Measurements from ENCODE around the gene RARRES2.

RARRES2 gene

GRCh38 chr7:150340024-150340749 is 1.2 kb downstream of the RARRES2 start:
- DNase-seq (ENCODE audit: insufficient read length, low spot score) (no peak), FAIRE-seq (no peak)

DNA sequence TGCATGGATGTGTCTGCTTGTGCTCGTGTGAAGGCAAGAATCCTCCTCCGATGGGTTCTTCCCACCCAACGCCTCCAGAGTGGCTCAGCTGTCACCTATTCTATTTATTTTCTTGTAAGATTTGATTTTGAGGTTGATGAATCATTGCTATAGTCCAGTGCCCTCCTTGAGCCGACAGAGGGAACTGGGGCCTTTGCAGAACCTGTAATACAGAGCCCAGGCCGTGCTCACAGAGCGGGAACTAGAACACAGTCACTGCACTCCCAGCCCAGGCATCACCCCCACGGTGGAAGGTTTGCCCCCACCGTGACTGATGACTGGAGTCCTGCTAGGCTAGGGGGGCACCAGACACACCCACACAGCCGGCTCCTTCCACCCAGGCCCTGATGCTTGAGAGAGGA is 2.0 kb downstream of the RARRES2 start:
- no peak for FAIRE-seq
- DNase-seq (ENCODE audit: insufficient read length, low spot score) = no peak

- no peak for FAIRE-seq
- no peak for DNase-seq (ENCODE audit: insufficient read length, low spot score)
Observed at GRCh38 chr7:150338166-150338829, 3.1 kb downstream of the RARRES2 start.

DNA sequence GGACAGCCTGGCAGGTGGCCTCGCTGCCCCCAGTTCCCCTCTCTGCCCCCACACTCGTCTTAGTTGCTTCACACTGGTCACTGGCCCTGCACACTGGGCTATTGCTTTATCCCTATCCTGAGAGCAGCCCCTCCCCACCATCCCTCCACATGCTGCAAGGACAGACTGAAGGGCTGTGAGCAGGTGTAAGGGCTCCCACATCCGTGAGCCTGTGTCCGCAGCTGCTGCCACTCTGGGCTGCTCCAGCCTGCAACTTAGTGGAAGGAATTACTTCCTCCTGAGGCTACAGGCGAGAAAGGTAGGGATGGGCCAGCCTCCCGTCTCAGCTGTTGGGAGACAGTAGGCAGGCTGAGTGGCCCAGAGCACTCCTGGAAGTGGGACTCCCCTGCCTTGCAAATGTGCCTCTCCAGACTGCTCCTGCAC is 3.8 kb downstream of the RARRES2 start:
- DNase-seq (ENCODE audit: insufficient read length, low spot score) (no peak), FAIRE-seq (no peak)

DNA sequence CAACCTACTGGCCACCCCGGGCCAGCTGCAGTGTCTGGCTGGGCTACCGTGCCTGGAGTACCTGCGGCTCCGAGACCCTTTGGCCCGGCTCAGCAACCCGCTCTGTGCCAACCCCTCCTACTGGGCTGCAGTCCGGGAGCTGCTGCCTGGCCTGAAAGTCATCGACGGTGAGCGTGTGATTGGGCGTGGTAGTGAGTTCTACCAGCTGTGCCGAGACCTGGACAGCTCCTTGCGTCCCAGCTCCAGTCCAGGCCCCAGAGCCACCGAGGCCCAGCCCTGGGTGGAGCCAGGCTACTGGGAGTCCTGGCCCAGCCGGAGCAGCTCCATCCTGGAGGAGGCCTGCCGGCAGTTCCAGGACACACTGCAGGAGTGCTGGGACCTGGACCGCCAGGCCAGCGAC is 4.2 kb downstream of the RARRES2 start:
- DNase-seq (ENCODE audit: insufficient read length, low spot score) (no peak), FAIRE-seq (no peak)

GRCh38 chr7:150336746-150337145 is 4.7 kb downstream of the RARRES2 start:
- FAIRE-seq (no peak), DNase-seq (ENCODE audit: insufficient read length, low spot score) (no peak)

- no peak for DNase-seq (ENCODE audit: insufficient read length, low spot score)
- no peak for FAIRE-seq
Observed at GRCh38 chr7:150335774-150336112, 5.7 kb downstream of the RARRES2 start.

DNA sequence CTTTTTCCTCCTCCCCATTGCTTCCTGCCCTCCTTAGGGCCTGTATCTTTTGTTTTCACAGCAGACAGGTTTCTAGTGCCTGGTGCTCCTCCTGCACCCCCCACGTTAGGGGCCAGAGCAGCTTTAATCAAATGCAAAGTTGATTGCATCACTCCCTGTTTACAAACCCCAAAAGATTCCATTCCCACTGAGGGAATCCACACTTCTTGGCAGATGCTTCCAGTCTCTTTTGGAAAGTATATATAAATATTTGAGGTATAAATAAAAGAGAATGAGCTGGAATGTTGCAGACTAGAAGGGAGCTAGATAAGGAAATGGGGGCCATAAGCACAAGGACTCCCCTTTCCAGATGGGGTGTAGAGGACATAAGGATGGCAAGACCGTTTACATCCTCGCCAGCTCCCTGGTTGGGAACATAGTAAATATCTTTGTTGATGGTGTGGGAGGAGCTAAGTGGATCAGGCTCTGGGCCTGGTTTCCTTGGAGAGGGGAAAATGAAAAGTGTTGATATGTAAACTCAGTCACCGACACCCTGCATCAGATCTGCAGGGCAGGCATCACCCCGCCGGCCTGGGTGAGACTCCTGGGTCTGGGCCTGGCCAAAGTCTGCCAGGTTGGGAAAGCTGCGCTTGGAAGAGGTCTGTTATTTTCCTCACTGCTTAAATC is 6.2 kb downstream of the RARRES2 start:
- DNase-seq (ENCODE audit: insufficient read length, low spot score) = no peak
- no peak for FAIRE-seq

DNA sequence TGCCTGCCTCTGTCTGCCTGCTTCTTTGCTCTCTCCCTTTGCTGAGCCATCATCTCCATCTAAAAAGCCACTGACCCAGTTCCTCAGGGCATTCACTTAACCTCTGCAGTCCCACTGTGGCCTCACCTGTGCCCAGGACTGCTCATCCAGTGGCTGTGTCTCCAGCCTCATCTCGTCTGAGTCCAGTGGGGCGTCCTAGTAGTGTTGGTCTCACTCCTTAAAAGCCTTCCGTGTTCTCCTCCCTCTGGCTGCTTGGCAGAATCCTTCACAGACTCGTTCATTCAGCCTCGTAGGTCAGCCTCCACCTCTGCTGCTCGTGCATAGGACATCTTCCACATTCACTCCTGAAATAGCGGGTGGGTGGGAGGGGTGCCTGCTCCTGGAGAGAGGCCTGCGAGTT is 7.3 kb downstream of the RARRES2 start:
- DNase-seq (ENCODE audit: insufficient read length, low spot score) (no peak), FAIRE-seq (no peak)

GRCh38 chr7:150333659-150334058 is 7.8 kb downstream of the RARRES2 start:
- no peak for FAIRE-seq

DNA sequence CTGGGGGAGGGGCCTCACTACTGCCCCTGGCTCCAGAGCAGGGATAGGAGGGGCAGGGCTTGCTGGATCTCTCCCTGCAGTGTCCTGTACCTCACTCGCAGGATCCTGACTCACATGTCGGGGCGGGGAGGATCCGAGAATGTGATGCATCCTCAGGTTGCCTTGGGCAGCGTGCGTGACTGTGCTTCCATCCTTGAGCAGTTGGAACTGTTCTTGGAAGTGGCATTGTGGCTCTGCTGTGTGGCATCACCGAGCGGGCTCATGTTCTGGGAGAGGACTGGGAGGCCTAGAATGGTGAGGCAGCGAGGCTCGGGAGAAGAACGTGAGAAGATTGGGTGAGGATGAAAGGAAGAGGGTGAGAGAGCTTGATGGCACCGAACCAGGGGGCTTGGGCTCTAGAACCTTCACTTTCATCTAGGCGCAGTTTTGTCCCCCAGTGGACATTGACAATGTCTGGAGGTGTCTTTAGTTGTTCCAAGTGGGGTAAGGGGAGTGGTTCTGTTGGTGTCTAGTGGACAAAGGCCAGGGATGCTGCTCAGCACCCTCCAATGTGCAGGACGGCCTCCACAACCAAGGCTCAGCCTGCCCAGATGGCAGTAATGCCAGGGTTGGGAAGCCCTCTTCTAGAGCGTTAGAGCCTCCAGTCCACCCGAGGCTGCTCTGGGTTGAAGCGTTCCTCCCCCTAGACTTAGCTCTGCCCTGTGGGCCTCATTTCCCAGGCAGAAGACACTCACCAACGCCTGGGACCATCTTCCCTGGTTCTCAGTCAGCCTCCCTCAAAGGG is 8.4 kb downstream of the RARRES2 start:
- FAIRE-seq (no peak), DNase-seq (ENCODE audit: insufficient read length, low spot score) (no peak)

More at GRCh38 chr7:150333659-150334058, 7.8 kb downstream of the RARRES2 start:
- no peak for DNase-seq (ENCODE audit: insufficient read length, low spot score)

GRCh38 chr7:150330211-150330885 is 11.1 kb downstream of the RARRES2 start:
- FAIRE-seq = no peak
- no peak for DNase-seq (ENCODE audit: insufficient read length, low spot score)

DNA sequence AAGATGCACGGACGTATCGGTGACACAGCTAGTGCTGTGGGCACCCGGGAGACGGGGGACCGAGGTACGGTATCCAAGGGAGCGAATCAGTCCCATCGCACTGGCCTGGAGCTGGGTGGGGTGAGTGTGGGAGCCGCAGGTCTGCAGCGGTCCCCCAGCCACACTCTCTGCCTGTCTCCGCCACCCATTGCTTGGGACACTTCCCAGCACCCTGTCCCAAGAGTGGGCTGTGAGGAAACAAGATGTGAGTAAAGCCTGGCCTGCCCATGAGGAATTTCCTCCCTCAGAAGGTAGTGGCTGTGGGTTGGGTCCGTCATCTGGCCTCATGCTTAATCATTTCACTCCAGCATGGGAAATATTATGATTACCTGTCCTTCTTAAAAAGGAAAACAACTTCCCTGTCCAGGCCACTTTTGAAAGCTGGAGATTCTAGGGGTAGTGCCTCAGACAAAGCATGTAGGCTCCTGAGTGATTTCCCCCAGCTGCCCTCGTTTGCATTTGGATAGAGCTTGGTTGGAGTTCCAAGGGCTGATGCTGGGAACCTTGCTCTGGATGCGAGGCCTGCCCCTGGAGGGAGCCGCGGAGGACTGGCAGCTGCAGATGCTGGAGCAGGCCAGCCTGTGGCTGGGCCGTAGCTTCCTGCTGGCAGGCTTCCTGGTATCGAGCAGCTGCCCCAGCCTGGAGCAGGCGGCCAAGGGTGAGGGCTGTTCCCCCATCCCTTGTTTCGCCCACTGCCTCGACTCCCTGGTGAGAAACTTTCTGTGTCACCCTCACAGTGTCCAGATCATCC is 11.9 kb downstream of the RARRES2 start:
- no peak for FAIRE-seq

GRCh38 chr7:150327308-150327707 is 14.1 kb downstream of the RARRES2 start:
- DNase-seq (ENCODE audit: insufficient read length, low spot score) (no peak), FAIRE-seq (no peak)

More for the DNA sequence above, 11.9 kb downstream of the RARRES2 start:
- DNase-seq (ENCODE audit: insufficient read length, low spot score) = no peak

DNA sequence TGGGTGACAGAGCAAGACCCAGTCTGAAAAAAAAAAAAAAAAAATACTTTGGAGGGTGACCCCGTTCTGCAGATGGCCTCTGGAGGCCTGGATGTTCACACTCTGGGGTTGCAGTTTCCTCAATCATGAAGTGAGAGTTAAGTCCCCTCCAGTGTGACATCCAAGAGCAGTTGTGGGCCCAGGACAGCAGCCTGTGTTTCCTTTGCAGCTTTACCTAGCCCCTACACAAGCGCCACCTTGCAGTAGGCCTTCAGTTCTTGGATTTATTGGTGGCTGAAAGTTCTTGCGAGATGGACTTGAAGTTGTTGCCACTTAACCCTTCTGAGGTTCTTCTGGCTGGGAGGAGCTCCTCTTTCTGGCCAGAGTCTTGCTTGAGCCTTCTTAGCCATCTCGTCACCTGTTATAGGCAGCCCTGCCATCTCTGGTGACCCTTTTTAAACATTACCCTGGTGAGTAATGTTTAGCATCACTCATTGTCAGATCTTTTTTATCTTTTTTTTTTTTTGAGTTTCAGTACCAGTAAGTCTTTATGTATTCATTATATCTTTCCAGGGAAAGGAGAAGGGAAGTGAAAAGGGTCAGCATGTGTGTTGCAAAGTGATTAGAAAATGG is 14.7 kb downstream of the RARRES2 start:
- no peak for FAIRE-seq
- DNase-seq (ENCODE audit: insufficient read length, low spot score) = no peak

DNA sequence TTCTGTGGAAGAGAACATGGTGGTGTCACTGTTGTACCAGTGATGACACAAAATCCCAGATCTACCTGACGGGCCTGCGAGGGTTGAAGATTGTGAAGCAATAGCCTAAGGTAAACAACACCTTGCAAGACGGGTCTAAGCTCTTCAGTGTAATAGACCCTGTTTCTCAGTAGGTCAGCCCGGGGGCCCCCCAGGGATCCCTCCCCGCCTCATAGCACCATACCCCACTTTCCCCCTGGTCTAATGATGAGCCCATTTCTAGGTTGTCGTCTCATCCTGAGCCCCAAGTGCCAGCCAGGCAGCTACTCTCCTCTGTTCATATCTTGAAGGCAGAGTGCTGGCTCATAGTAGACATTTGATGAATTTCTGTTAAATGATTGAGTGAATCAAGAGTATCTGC is 15.5 kb downstream of the RARRES2 start:
- no peak for DNase-seq (ENCODE audit: insufficient read length, low spot score)
- no peak for FAIRE-seq

DNA sequence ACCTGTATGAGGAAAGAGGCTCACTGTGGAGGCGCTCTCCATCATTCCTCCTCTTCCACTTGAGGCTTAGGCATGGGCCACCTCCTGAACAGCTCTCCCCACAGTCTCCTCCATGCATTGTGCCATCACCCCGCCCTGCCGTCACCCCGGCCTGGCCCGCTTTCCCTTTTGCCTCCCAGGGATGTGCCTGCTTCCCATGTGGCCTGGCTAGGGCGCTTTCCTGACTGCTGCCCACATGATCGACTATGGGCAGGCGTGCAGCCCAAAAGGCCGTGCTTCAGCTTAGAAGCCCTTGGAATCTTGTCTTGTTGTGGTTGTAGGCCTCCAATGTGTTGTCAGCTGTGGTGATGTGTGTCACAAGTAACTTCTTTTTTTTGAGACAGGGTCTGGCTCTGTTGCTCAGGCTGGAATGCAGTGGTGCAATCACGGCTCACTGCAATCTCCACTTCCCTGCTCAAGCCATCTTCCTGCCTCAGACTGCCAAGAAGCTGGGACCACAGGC is 16.3 kb downstream of the RARRES2 start:
- DNase-seq (ENCODE audit: insufficient read length, low spot score) (no peak), FAIRE-seq (no peak)

DNA sequence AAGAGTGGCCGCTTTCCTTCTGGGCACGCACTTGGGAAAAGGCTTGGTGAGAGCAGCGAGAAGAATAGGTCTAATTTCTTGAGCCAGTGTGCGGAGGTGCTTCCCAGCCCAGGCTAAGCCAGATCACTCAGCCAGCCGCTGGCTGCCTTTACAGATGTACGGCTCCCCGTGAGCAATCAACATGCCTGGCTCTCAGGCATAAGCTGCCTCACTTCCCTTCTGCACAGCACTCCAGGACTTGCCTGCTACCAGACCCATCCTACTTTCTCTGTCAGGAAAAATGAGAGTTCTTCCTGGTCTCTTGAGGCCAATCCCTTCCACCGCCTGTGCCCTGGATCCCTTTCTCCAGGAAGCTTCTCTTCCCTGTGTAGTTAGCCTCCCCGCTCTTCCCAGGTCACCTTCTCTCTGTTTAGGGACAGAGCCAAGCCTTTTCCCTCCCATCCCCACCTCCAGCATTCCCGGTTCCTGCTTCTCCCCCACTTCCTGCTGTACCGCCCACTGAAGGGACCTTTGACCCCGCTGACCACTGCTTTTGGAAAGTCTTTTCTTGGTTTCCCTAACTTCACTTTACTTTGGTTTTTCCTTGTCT is 17.0 kb downstream of the RARRES2 start:
- FAIRE-seq (no peak), DNase-seq (ENCODE audit: insufficient read length, low spot score) (no peak)
